Hepatocyte (in vitro differentiated cells): Measurements from ENCODE around the gene ADTRP.

Experiments
- EZH2 ChIP-seq: fragments of 200-600 bp; sonication (generic); IDR thresholded peaks from 2 replicates; pipeline ENCODE4 v1.6.1; 2016; ENCODE audit warnings: antibody characterized with exemption, mild to moderate bottlenecking, borderline replicate concordance
- EZH2phosphoT487 ChIP-seq: fragments of 200-600 bp; sonication (generic); IDR thresholded peaks from one replicate; pipeline ENCODE4 v1.6.1; 2018; ENCODE audit warnings: antibody characterized with exemption, mild to moderate bottlenecking, low read depth, moderate library complexity; ENCODE audit not compliant: unreplicated experiment, severe bottlenecking
- TF ChIP-seq, protein P1 (sequence below): fragments of 200-600 bp; sonication (generic); IDR thresholded peaks from 2 replicates; pipeline ENCODE4 v1.5.1; 2016; ENCODE audit warnings: antibody characterized with exemption, mild to moderate bottlenecking; ENCODE audit not compliant: poor library complexity

GRCh38 chr6:11796829-11797228, 18.2 kb upstream of the ADTRP start:
- TF ChIP-seq, protein P1, sequence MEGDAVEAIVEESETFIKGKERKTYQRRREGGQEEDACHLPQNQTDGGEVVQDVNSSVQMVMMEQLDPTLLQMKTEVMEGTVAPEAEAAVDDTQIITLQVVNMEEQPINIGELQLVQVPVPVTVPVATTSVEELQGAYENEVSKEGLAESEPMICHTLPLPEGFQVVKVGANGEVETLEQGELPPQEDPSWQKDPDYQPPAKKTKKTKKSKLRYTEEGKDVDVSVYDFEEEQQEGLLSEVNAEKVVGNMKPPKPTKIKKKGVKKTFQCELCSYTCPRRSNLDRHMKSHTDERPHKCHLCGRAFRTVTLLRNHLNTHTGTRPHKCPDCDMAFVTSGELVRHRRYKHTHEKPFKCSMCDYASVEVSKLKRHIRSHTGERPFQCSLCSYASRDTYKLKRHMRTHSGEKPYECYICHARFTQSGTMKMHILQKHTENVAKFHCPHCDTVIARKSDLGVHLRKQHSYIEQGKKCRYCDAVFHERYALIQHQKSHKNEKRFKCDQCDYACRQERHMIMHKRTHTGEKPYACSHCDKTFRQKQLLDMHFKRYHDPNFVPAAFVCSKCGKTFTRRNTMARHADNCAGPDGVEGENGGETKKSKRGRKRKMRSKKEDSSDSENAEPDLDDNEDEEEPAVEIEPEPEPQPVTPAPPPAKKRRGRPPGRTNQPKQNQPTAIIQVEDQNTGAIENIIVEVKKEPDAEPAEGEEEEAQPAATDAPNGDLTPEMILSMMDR: no peak
- TF ChIP-seq EZH2: no peak
- no peak for TF ChIP-seq EZH2phosphoT487
